Right ventricle myocardium inferior (tissue), 1 donor: Measurements from ENCODE around the gene OPCML. TPM values are rescaled to one million over a fixed set of nuclear protein-coding genes. Genes with fewer than 3 reads are reported as not detected.

Source experiments
- ATAC-seq: fragments of 200-7000 bp; cut with Tn5 transposase; one replicate; pipeline ENCODE4 v1.9.1; 2020; ENCODE audit warnings: mild to moderate bottlenecking, moderate library complexity
- DNase-seq: peaks from one replicate; pipeline ENCODE4 v3.0.0; 2021; ENCODE audit errors: missing footprints
- intact Hi-C: fragments of 100-400 bp; cut with DNase I; formaldehyde crosslinking; loops from one replicate; pipeline ENCODE4 v1.11.0; 2022
- total RNA-seq: library from RNA; stranded (reverse); fragmentation: NEBNext Ultra II Directional; extraction: Animal tissue kit (Norgen Biotek cat#: 25700); gene quantifications from one replicate; pipeline ENCODE4 v1.2.1, GENCODE V29; 2021
- donor health status: DM: no; HTN: yes; CAD: no; lungs with severe emphysema.

OPCML gene
- total RNA-seq, 1 donor from 2014 or later, result 0.05 TPM

DNA sequence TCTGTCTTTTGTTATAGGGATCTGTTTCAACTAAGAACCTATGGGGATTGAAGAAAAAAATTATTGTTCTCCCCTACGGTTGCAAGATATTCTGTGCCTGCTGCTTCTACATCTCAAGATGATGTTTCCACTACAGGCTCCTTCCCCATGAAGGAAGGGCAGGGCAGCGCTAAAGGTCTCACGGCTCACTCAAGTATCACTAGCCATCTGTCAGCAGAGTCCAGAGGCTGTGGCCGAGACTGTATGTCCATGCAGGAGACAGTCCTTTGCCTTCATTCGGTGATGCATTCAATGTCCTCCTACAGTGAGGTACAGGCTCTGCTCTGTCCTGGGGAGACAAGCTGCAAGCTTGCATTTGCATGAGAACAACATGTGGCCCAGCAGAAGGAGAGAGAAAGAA is 518.0 kb downstream of the OPCML start:
- ATAC-seq (no peak), DNase-seq (no peak)
- intact Hi-C loops, result no loop called here

DNA sequence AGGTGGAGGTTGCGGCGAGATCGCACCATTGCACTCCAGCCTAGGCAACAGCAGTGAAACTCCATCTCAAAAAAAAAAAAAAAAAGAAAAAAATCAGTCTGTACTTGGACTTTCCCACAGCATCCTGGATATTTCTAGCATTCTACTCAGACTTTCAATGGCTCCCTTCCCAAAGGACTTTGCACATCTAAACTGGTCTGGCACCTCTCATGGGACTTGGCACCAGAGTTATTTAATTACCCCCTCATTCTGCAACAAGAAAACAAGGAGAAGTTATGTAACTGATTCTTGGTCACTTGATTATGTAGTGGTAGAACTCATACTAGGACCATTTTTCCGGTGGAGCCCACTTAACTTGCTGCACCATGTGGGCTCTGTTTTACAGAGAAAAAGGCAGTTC is 519.5 kb downstream of the OPCML start:
- no peak for DNase-seq
- no peak for ATAC-seq
- intact Hi-C loops, result no loop called here

DNA sequence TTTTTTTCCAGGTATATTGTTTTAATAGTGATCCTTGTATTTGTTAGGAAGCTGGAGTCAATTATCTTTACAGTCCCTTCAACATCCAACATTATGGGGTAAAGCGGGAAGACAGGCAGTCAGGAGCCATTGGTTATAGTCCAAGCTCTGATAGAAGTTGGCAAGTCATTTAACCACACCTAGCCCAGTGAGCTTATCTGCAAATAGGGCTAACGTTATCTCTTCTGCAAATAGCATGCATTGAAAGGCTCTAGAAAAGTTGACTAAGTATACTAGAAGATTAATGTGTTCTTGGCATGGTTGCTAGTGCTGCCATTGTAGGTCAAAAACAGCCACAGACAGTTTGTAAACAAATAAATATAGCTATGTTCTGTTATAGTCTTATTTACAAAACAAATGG is 520.7 kb downstream of the OPCML start:
- DNase-seq (no peak), ATAC-seq (peak; percentile 42)
- intact Hi-C loops, result no loop called here

DNA sequence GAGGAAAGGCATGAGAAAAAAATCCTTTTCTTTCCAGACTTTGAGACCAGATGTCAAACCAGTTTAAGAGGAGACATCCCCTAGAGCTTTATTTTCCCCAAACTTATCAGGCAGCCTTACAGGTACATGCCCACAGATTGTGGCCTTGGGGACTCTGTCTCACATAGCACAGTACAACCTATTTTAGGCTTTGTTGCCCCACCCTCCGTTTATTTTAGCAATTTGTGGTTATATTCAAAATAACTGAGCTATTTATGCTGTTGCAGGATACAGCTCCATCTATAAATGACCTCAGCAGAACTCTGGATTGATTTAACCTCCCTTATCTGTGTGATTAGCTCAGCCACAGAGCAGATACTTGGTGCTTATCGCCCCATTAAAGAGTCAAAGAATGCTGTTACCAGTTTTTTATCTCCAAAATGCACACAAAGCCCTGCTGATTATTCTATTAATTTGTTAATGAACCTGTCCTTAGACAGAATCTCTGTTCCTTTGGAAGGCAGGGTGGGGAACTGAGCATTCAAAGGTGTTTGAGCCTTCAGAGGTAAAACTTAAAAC is 525.2 kb downstream of the OPCML start:
- DNase-seq, result no peak
- intact Hi-C loops, result no loop called here

DNA sequence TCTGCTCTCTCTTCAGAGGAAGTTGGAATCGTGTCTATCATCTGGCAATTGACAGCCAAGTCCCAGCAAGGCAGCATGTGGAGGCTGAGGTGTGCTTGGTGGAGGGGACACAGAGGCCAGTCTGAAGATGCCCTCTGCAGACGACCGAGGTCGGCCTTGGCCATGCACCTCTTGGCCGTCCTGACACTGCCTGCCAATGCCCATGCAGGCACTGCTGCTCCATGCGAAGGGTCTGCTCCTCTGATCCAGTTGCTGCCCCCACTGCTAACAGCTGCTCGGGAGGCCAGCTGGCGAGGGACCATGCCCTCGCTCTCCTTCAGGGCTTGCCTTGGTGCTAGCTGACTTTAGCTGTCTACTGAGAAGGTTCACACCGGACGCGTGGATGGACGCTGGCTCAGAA is 527.9 kb downstream of the OPCML start:
- intact Hi-C loops, result no loop called here
- DNase-seq (no peak), ATAC-seq (no peak)

More for the DNA sequence above, 525.2 kb downstream of the OPCML start:
- no peak for ATAC-seq

DNA sequence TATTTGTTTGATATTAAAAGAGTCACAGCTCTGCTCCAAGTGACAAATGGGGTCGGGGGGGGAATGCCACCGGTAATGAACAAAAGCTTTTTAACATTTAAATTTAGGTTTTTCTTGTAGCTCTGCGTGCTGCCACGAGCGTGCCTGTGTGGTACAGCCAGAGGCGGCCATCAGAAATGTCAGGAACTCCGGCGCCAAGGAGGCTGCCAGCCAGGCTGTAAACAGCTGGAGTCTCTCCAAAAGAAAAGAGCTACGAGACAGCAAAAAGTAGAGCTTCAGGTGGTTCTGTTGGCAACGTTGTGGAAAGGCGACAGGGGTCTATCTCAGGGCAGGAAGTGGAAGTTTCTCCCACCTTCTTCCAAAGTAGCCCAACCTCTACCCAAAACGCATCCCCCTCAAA is 532.8 kb downstream of the OPCML start:
- intact Hi-C loops, result no loop called here
- DNase-seq (no peak), ATAC-seq (no peak)

DNA sequence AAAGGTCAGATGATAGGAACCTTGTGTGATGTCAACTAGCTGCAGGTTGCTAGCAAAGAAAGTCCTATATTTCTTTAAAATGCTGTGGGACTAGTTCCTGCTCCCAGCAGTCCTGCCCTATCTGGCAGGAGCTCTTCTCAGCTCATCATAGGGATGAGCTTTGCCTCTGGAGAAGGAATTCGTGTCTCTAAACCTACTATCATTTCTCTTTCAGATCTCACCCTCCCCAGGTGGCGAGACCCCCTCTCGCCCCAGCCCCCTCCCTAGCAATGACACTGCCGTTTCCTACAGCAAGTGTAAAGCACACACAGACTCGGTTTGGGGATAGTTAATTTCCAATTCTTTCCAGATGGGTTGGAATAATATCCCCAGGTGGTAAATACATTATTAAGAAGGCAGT is 533.3 kb downstream of the OPCML start:
- no peak for DNase-seq
- intact Hi-C loops, result no loop called here
- no peak for ATAC-seq

DNA sequence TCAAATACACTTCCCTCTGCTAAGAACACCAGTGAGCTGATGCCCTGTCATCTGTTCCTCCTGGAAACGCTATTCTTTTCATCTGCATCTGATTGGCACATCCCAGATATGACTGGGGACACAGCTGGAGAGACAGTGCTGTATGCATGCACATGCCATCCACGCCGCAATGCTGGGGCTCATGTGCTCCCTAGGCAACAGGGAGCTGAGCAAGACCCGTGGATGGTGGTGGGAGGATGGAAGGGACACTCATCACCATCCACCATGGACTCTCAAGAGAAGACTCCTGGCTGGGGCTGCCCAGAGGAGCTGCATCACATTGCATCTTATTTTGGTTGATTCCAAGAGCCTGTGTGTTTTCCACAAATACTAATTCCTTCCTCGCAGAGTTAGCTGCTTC is 534.9 kb downstream of the OPCML start:
- intact Hi-C loops, result no loop called here
- ATAC-seq, result no peak
- DNase-seq, result no peak

DNA sequence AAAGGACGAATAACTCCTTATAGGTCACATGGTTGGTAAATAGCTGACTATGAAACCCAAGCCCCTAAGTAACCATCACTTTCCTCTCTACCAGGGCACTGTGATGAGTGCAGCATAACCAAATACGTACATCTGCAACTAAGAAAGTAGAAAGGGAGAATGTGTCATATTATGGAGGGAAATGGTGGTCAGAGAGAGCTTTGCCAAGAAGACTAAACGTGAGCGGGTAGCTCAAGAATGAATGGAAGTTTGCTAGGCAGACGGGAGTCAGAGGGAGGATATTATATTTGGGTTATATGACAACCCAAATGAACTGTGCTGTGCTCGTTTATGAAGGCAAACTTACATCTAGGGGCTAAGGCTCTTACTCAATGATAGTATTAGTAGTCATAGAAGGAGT is 537.3 kb downstream of the OPCML start:
- intact Hi-C loops, result no loop called here
- ATAC-seq, result no peak
- DNase-seq, result no peak

DNA sequence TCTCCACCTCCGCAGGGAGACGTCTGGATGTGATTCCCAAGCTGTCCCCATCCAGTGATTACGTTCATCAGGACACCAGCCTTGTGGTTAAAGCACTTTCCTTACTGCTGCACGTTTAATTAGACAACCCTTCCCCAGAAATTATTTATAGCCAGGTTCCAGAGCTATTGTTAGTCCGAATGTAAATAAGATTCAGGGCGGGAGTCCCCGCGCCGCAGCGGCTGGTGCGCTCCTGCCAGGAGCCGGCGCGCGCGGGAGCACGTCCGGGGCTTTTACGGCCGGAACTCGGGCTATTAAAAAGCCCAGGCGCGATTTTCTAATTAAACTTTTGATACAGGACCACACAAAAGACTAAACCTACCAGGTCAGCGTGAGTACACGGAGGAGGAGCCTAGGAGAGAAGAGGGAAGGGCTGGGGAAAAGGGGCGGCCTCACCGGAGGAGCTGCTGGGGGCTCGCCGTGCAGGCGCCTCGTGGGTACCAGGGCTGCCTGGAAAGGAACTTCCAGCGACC is 538.3 kb downstream of the OPCML start:
- DNase-seq, result no peak
- intact Hi-C loops, result no loop called here
- no peak for ATAC-seq

DNA sequence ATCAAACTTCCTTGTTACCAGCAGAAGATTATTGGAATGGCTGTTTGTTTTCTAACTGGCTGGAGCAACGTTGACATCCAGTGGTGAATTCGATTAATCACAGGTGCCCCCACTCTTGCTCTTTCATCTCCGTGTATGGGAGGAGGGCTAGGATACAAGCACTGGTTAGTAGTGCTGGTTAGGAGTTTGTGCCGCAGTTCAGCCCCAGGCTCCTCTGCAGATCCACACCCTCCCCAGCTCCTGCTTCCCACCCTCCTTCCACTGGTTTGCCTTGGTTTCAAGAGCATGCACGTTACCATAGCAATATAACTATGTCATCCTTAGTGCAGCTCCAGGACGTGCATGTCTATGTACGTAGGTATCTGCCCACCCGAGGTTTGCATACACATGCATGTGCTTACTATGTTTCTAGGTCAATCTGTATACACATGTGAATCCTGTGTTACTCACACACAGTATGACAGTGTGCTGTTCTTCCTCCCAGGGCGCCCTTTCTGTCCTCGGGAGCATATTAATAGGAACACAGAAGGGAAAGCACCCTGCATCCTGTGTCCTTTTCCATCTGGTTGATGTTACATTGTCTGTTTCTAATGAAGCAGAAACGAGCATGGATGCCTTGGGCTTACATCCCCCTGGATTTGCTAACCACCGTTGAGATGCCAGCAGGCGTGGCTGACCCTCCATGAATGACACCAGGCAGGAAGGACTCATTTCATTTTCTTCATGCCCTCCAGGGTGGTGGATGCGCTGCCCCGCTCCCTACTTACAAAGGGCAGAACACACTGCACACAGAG is 539.3 kb downstream of the OPCML start:
- no peak for ATAC-seq
- intact Hi-C loops, result no loop called here
- no peak for DNase-seq

DNA sequence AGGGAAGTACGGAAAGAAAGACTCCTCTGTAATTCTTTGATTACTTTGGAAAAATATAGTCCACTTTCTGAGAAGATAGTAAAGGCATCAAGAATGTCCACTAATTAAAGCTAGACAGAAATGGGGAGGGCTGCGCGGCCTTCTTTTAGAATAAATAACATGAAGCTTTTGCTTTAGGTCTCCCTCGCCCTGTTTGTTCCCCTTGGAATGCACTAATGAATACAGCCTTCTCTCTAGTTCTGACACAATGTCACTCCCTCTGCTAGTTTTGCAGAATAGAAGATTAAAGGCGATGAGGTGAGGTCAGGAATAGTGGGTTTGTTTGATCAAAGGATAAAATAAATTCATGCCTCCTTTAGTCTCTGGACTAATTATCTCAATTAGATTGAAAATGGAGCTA is 543.9 kb downstream of the OPCML start:
- no peak for DNase-seq
- intact Hi-C loops, result no loop called here
- ATAC-seq, result no peak

DNA sequence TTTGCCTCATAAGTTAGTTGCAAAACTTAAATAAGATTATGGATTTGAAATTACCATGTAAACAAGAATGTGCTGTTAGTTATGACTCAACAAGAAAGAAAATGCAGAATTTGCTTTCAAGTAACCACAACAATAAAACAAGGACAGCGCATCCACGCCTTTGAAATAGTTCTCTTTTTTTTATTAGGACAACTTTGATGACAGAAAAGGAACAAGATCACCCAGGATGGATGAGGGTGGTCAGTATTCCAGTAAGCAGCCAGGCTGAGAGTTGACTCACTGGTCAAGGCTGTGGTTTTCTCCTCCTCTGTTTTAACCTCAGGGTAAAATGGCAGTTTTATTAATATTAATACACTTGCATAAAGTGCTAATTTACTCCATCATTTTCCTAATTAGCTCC is 544.4 kb downstream of the OPCML start:
- no peak for ATAC-seq
- intact Hi-C loops, result no loop called here
- no peak for DNase-seq

DNA sequence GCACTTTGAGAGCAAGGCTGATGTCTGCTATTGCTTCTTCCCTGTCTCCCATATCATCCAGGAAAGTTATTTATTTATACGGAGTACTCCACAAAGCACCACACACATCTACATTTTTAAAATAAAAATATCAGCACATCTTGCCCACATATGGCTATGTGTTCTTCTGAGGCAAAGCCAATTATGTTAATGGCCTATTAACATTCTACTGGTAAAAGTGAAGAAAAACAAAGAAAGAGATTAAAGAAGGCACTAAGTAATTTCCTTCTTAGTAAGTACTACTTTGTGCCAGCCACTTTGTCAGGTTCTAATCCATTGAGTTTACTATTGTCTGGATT is 548.7 kb downstream of the OPCML start:
- ATAC-seq (no peak), DNase-seq (no peak)
- intact Hi-C loops, result no loop called here

DNA sequence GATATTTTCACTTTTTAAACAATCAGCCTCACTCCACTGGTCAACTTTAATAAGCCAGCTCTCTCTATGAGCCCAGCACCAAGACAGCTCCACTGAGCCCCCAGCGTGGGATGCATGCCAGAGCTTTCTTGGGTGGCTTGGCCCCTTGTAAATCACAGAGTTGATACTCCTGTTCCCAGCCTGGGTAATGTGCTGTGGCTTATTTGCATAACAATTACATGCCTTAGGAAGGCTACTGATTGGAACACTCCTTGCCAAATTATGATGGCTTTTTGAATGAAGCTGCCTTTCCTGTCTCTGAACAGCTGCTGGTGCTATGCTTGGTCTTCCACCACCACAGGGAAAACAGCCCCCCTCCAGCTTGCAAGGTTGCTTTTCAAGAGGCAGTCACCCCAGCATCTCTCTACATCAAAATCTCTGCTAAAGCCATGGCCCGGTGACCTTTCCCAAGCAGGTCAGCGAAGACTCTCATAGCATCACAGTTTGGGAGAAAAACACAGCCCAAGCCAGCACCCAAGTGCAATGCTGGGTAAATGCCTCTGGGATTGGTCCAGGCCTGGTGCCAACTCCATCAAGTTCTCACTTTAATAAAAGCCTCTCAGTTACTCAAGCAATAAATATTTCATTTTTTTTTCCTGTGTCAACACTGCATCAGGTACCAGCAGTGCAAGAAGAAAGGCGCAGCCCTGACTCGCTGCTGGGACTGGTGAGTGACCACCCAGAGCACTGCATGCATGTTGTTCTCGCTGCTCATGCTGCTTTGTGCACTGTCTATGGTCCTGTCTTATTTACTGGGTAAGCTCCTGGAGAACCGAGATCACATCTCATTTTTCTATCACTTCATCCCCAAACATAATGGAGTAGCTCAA is 549.3 kb downstream of the OPCML start:
- ATAC-seq, result no peak
- no peak for DNase-seq
- intact Hi-C loops, result no loop called here

DNA sequence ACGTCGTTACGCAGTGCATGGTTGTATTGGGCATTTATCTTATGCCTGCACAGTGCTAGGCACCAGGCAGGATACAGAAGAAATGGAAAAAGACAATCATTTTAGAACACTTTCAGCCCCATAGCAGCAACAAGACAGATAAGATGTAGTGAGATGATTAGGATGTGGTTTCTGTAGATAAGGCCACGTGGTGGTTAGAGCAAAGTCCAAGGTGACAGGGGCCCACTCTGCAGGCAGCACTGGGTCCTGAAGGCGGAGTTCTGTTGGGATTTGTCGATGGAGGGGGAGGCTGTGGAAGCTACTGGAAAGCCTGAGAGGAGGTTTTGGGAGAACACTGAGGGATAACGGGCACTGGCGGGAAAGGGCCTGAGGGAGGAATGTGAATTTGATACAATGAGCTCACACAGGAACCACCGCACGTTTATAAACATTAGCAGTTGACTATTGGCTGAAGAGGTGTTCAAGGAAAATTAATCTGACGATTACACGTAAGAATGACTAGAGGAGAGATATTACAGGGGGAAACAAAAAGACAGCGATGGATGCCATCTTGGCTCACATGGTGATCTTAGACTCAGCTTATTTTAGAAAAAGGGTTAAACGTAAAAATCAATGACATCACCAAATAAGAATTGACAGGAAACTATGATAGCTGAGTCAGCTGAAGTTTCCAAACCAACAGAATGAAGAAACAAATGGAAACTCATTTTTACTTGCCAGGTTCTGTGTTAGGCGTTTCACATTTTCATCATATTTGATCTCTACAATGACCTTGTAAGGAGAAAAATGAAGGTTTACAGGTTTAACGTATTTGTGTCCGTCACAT is 551.0 kb downstream of the OPCML start:
- intact Hi-C loops, result no loop called here
- no peak for ATAC-seq
- no peak for DNase-seq

DNA sequence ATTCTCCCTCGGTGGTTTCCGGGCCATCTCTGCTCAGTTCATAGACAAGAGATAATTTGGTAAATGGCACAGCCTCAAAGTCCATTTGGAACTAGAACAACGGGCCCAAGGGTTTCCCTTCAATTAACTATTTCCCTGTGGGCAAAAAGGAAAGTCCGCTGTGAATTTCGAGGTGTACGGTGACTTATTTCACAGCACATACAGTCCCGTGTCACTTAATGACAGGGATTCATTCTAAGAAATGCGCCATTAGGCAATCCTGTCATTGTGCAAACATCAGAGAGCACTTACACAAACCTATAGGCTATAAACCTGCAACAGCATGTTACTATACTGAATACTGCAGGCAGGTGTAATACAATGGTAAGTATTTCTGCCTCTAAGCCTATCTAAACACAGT is 551.6 kb downstream of the OPCML start:
- ATAC-seq (no peak), DNase-seq (no peak)
- intact Hi-C loops, result no loop called here

DNA sequence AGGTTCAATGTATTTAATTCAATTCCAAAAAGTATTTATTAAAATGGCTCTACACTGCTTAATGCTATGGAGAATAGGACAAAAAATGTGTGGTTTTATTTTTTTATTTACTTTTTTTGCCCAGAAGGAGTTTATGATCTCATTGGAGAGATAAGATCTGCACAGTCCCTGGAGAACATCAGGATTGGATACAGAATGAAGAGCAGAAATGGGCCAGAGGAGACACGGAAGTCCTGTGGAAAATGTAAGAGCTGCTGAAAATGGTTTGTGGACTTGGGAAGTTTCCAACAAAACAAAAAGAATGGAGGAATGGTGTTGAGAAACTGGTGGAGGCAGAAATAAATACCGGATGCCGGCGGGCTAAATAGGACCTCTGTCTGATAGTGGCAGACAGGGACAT is 554.6 kb downstream of the OPCML start:
- DNase-seq (no peak), ATAC-seq (no peak)
- intact Hi-C loops, result no loop called here

DNA sequence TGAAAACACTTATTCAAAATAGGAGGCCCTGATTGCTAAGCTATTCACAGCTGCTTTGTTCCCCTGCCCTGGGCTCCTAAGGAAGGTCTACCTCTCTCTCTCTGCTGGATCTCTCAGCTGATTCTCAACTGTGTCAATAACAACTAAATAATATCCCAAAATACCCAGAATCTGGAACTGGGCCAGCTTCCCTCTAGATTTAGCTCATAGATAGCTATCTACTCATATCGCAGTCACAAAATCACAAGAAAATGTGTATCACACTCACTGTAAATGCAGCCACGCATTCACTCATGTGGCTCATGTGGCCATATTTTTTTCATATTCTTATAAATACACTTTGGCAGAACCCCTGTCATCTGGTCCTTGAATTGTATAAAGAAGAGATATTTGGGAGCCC is 555.1 kb downstream of the OPCML start:
- ATAC-seq (no peak), DNase-seq (no peak)
- intact Hi-C loops, result no loop called here
